ENCODE measurements around the gene MEGF9.
A peak's percentile ranks its signal among the peaks of the same experiment; 100 is the strongest.

Gene MEGF9

DNA sequence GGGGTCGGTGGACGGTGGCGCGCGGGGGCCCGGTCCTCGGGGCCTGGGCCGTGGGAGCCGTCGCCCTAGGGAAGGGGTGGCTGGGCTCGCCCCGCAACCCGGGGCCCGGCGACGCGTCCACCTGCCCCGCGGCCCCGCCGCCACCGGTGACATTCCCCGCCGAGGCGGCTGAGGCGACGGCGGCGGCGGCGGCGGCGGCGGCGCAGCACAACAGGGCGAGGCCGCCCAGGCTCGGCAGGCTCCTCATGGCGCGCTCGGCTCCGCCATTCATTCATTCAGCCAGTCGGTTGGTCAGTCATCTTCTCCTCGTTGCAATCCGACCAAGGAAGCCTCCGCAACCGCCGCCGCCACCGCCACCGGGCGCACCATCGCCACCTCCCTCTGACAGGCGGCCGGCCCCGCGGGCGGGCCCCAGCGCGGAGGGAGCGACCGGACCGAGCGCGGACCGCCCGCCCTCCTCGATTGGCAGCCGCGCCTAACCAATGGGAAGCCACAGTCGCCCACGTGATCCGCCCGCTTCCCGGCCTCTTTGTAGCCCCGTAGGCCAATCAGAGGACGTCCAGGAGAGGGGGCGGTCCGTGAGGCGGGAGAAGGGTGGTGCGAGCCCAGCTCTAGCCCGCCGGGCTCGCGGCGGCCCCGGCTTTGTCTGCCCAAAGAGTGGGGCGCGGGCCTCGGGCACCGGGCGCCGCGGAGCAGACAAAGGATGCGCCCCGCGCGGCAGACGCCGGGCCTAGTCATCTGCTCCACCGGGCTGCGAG lies at the start of gene MEGF9:
Gene MEGF9 (minus strand): TSS at position 383 of the 758 bp plus-strand sequence. CDS start 112 bp downstream, at position 271.
- Histone ChIP-seq H3K27ac (ENCODE audit: low read length) (peak within 1 kb of the TSS; percentile 41), H3K9ac (ENCODE audit: low read length) (peak within 1 kb of the TSS; percentile 86), H3K4me3 (ENCODE audit: low read length) (peak within 1 kb of the TSS; percentile 89), H3K27me3 (ENCODE audit: low read depth, low read length) (no peaks in the 10 kb centered on the region), H3K4me2 (ENCODE audit: low read length) (peak within 1 kb of the TSS; percentile 93), H3K9me3 (ENCODE audit: insufficient read depth, low read length) (no peaks in the 10 kb centered on the region), H3K36me3 (replicated peaks; ENCODE audit: low read depth, low read length) (no peaks in the 10 kb centered on the region), H4K20me1 (ENCODE audit: insufficient read depth, low read length) (no peaks in the 10 kb centered on the region), H3K79me2 (ENCODE audit: low read length) (no peaks in the 10 kb centered on the region; the same call in 1 of the 2 replicates), H2AFZ (ENCODE audit: low read depth, low read length) (peak within 1 kb of the TSS; percentile 81), H3K4me1 (ENCODE audit: low read length) (peaks cover 30% of the 10 kb centered on the region)
- TF ChIP-seq EZH2phosphoT487 (IDR thresholded peaks at IDR 0.05; ENCODE audit: low read depth), result no peak
- TF ChIP-seq, protein P1, sequence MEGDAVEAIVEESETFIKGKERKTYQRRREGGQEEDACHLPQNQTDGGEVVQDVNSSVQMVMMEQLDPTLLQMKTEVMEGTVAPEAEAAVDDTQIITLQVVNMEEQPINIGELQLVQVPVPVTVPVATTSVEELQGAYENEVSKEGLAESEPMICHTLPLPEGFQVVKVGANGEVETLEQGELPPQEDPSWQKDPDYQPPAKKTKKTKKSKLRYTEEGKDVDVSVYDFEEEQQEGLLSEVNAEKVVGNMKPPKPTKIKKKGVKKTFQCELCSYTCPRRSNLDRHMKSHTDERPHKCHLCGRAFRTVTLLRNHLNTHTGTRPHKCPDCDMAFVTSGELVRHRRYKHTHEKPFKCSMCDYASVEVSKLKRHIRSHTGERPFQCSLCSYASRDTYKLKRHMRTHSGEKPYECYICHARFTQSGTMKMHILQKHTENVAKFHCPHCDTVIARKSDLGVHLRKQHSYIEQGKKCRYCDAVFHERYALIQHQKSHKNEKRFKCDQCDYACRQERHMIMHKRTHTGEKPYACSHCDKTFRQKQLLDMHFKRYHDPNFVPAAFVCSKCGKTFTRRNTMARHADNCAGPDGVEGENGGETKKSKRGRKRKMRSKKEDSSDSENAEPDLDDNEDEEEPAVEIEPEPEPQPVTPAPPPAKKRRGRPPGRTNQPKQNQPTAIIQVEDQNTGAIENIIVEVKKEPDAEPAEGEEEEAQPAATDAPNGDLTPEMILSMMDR (IDR thresholded peaks at IDR 0.05; ENCODE audit: low read depth, low read length), result no peak

GRCh38 chr9:120761006-120761405 lies 46.7 kb upstream of the MEGF9 start:
- H3K4me3 ChIP-seq (ENCODE audit: low read length), result no peak overlapping the region
- no peak overlapping the region for H3K9ac ChIP-seq (ENCODE audit: low read length)
- no peak overlapping the region for H2AFZ ChIP-seq (ENCODE audit: low read depth, low read length)
- TF ChIP-seq, protein P1 (IDR thresholded peaks at IDR 0.05; ENCODE audit: low read depth, low read length), result no peak
- no peak for TF ChIP-seq EZH2phosphoT487 (IDR thresholded peaks at IDR 0.05; ENCODE audit: low read depth)
- H3K36me3 ChIP-seq (replicated peaks; ENCODE audit: low read depth, low read length), result peaks cover 40% of the 10 kb centered on the region
- H3K79me2 ChIP-seq (ENCODE audit: low read length), result no peaks in the 10 kb centered on the region
- no peaks in the 10 kb centered on the region for H3K27me3 ChIP-seq (ENCODE audit: low read depth, low read length)
- no peak overlapping the region for H3K27ac ChIP-seq (ENCODE audit: low read length)
- H3K9me3 ChIP-seq (ENCODE audit: insufficient read depth, low read length), result no peaks in the 10 kb centered on the region
- no peak overlapping the region for H3K4me2 ChIP-seq (ENCODE audit: low read length)
- peaks cover 21% of the 10 kb centered on the region for H3K4me1 ChIP-seq (ENCODE audit: low read length)
- H4K20me1 ChIP-seq (ENCODE audit: insufficient read depth, low read length), result no peaks in the 10 kb centered on the region

DNA sequence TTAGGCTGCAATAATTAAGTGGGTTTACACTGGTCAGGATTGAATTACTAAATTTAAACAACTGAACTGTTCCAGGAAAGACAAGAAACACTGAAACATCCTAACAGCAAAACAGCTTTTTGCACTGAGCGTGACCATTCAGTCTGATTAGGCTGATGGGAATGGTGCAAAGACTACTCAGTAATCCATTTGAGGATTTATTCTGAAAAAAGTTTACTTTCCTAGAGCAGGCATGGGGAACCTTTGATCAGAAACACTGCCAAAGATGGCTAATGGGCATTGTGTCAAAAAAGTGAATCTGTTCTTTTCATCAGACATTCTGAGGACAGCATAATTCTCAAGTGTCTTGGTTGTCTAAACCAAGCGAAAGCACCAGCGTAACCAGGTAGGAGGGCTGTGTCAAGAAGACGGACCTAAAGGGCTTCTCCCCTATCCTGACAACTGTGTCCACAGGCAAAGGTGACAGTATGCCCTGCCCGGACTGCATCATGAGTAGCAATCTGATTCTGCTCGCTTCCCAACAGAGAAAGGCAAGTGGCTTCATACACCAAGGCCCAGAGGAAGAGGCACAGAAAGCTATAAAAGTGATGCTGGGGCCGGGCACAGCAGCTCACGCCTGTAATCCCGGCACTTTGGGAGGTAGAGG lies 45.6 kb upstream of the MEGF9 start:
- no peak overlapping the region for H3K9ac ChIP-seq (ENCODE audit: low read length)
- no peak overlapping the region for H3K4me2 ChIP-seq (ENCODE audit: low read length)
- peaks cover 38% of the 10 kb centered on the region for H3K36me3 ChIP-seq (replicated peaks; ENCODE audit: low read depth, low read length)
- H3K4me1 ChIP-seq (ENCODE audit: low read length), result peaks cover 31% of the 10 kb centered on the region
- H3K9me3 ChIP-seq (ENCODE audit: insufficient read depth, low read length), result no peaks in the 10 kb centered on the region
- no peak overlapping the region for H3K27ac ChIP-seq (ENCODE audit: low read length)
- TF ChIP-seq EZH2phosphoT487 (IDR thresholded peaks at IDR 0.05; ENCODE audit: low read depth), result no peak
- TF ChIP-seq, protein P1 (IDR thresholded peaks at IDR 0.05; ENCODE audit: low read depth, low read length), result no peak
- H4K20me1 ChIP-seq (ENCODE audit: insufficient read depth, low read length), result no peaks in the 10 kb centered on the region
- H3K27me3 ChIP-seq (ENCODE audit: low read depth, low read length), result no peaks in the 10 kb centered on the region
- no peak overlapping the region for H2AFZ ChIP-seq (ENCODE audit: low read depth, low read length)
- no peak overlapping the region for H3K4me3 ChIP-seq (ENCODE audit: low read length)
- no peaks in the 10 kb centered on the region for H3K79me2 ChIP-seq (ENCODE audit: low read length)

GRCh38 chr9:120758544-120758943 lies 44.3 kb upstream of the MEGF9 start:
- H4K20me1 ChIP-seq (ENCODE audit: insufficient read depth, low read length), result no peaks in the 10 kb centered on the region
- no peak overlapping the region for H3K9ac ChIP-seq (ENCODE audit: low read length)
- H3K36me3 ChIP-seq (replicated peaks; ENCODE audit: low read depth, low read length), result peaks cover 27% of the 10 kb centered on the region
- TF ChIP-seq EZH2phosphoT487 (IDR thresholded peaks at IDR 0.05; ENCODE audit: low read depth), result no peak
- TF ChIP-seq, protein P1 (IDR thresholded peaks at IDR 0.05; ENCODE audit: low read depth, low read length), result no peak
- H3K4me2 ChIP-seq (ENCODE audit: low read length), result no peak overlapping the region
- peaks cover 31% of the 10 kb centered on the region for H3K4me1 ChIP-seq (ENCODE audit: low read length)
- H3K27me3 ChIP-seq (ENCODE audit: low read depth, low read length), result no peaks in the 10 kb centered on the region
- H3K27ac ChIP-seq (ENCODE audit: low read length), result no peak overlapping the region
- H2AFZ ChIP-seq (ENCODE audit: low read depth, low read length), result no peak overlapping the region
- H3K4me3 ChIP-seq (ENCODE audit: low read length), result no peak overlapping the region
- H3K9me3 ChIP-seq (ENCODE audit: insufficient read depth, low read length), result no peaks in the 10 kb centered on the region
- H3K79me2 ChIP-seq (ENCODE audit: low read length), result no peaks in the 10 kb centered on the region
